Measurements from ENCODE around the gene EXOC6B. TPM values are rescaled to one million over a fixed set of nuclear protein-coding genes. Genes with fewer than 3 reads are reported as not detected.

The EXOC6B gene
- total RNA-seq, 1 experiment from 2014 or later: 40.1 TPM

GRCh38 chr2:72175636-72176035, 650.2 kb downstream of the EXOC6B start:
- Mint-ChIP-seq H3K27me3 (ENCODE audit: low read depth) (no peaks in the 10 kb centered on the region), H3K27ac (no peak overlapping the region), H3K4me1 (peaks cover 15 to 20% of the 10 kb centered on the region in 2 experiments), H3K36me3 (ENCODE audit: insufficient read depth in 1 of 3, low read depth in 3 of 3) (peaks cover 0 to 25% (median 3%) of the 10 kb centered on the region in 3 experiments; a peak in 4 of 7 replicates), H3K9me3 (no peaks in the 10 kb centered on the region), H3K4me3 (no peak overlapping the region)
- H2AK5ac ChIP-seq (ENCODE audit: insufficient read length, low read length): no peak overlapping the region
- H3K4ac ChIP-seq (ENCODE audit: low read depth, low read length): no peak overlapping the region
- no peak overlapping the region for H4K8ac ChIP-seq (replicated peaks; ENCODE audit: insufficient read length, low read depth, low read length)
- no peak overlapping the region for H3K56ac ChIP-seq (ENCODE audit: insufficient read length, low read depth, low read length)
- DNase-seq: no peak
- no CpG with 5 or more reads among the region's 4 CpGs for WGBS (ENCODE audit: extremely low coverage, insufficient read length, low lambda C conversion rate)
- H2BK15ac ChIP-seq (ENCODE audit: low read depth, low read length): no peak overlapping the region
- no peak overlapping the region for H2BK120ac ChIP-seq (ENCODE audit: low read depth, low read length, poor library complexity, severe bottlenecking)
- no peak overlapping the region for H3K18ac ChIP-seq (ENCODE audit: insufficient read length, low read depth, low read length)
- H3K4me1 ChIP-seq (ENCODE audit: insufficient read depth, low read length): no peaks in the 10 kb centered on the region; the same call in 1 of the 2 replicates
- H3K9ac ChIP-seq (ENCODE audit: extremely low read depth, insufficient read length, low read length): no peak overlapping the region
- no peak overlapping the region for H4K91ac ChIP-seq (ENCODE audit: insufficient read length, low read depth, low read length)
- TF ChIP-seq CTCF (conservative IDR thresholded peaks at IDR 0.05): no peak
- no peak overlapping the region for H2BK20ac ChIP-seq (ENCODE audit: low read depth, low read length, poor library complexity, severe bottlenecking)
- no peak overlapping the region for H3K4me2 ChIP-seq (ENCODE audit: insufficient read depth, insufficient read length, low read length)
- H2AFZ ChIP-seq (ENCODE audit: low read length): no peak overlapping the region
- H3K23me2 ChIP-seq (ENCODE audit: insufficient read length, low read depth, low read length, poor library complexity, severe bottlenecking): no peaks in the 10 kb centered on the region
- H3K23ac ChIP-seq (ENCODE audit: insufficient read length, low read depth, low read length): no peak overlapping the region
- H3K27ac ChIP-seq (ENCODE audit: insufficient read length, low read depth, low read length): no peak overlapping the region
- no peaks in the 10 kb centered on the region for H3K79me2 ChIP-seq (ENCODE audit: insufficient read depth, low read length)
- H4K5ac ChIP-seq (ENCODE audit: insufficient read length, low read depth, low read length): no peak overlapping the region
- no peaks in the 10 kb centered on the region for H4K20me1 ChIP-seq (ENCODE audit: control insufficient read depth, insufficient read depth, insufficient read length)
- H3K79me1 ChIP-seq (ENCODE audit: insufficient read depth, low read depth, low read length, poor library complexity, severe bottlenecking): no peaks in the 10 kb centered on the region
- no peak overlapping the region for H3K14ac ChIP-seq (ENCODE audit: insufficient read depth, low read length)
- H2BK5ac ChIP-seq (ENCODE audit: insufficient read length, low read length): no peak overlapping the region
- no peak overlapping the region for H2BK12ac ChIP-seq (ENCODE audit: insufficient read length, low read depth, low read length)
- no peak overlapping the region for H3T11ph ChIP-seq (ENCODE audit: low read length)
- no peaks in the 10 kb centered on the region for H3K9me3 ChIP-seq (ENCODE audit: control insufficient read depth, low read depth, low read length)
- no peaks in the 10 kb centered on the region for H3K27me3 ChIP-seq (ENCODE audit: insufficient read depth, low read length)
